ENCODE measurements around the gene AFF3. TPM values are rescaled to one million over a fixed set of nuclear protein-coding genes. Genes with fewer than 3 reads are reported as not detected.

AFF3 gene
- total RNA-seq, 1 experiment from 2014 or later: 0.22 TPM

- no peak overlapping the region for H3K27ac ChIP-seq (ENCODE audit: insufficient read length, low read depth, low read length)
- H3K4me3 Mint-ChIP-seq: no peak overlapping the region
- no peaks in the 10 kb centered on the region for H3K79me1 ChIP-seq (ENCODE audit: insufficient read depth, low read depth, low read length, poor library complexity, severe bottlenecking)
- no peak overlapping the region for H3K4me2 ChIP-seq (ENCODE audit: insufficient read depth, insufficient read length, low read length)
- H3K9me3 Mint-ChIP-seq: peaks cover 12 to 18% of the 10 kb centered on the region in 2 experiments
- no peak overlapping the region for H2BK12ac ChIP-seq (ENCODE audit: insufficient read length, low read depth, low read length)
- peaks cover 27% of the 10 kb centered on the region for H3K27me3 Mint-ChIP-seq (ENCODE audit: low read depth)
- H3K27ac Mint-ChIP-seq: no peak overlapping the region
- H3T11ph ChIP-seq (ENCODE audit: low read length): no peak overlapping the region
- no peak overlapping the region for H4K5ac ChIP-seq (ENCODE audit: insufficient read length, low read depth, low read length)
- peaks cover 0 to 12% (median 0%) of the 10 kb centered on the region in 3 experiments; a peak in 2 of 7 replicates for H3K36me3 Mint-ChIP-seq (ENCODE audit: insufficient read depth in 1 of 3, low read depth in 3 of 3)
- no peak overlapping the region for H3K14ac ChIP-seq (ENCODE audit: insufficient read depth, low read length)
- H3K23me2 ChIP-seq (ENCODE audit: insufficient read length, low read depth, low read length, poor library complexity, severe bottlenecking): no peaks in the 10 kb centered on the region
- no peak overlapping the region for H2BK5ac ChIP-seq (ENCODE audit: insufficient read length, low read length)
- H3K79me2 ChIP-seq (ENCODE audit: insufficient read depth, low read length): no peaks in the 10 kb centered on the region
- H3K9ac ChIP-seq (ENCODE audit: extremely low read depth, insufficient read length, low read length): no peak overlapping the region
- H3K27me3 ChIP-seq (ENCODE audit: insufficient read depth, low read length): no peaks in the 10 kb centered on the region
- no peak for DNase-seq
- H3K4ac ChIP-seq (ENCODE audit: low read depth, low read length): no peak overlapping the region
- no peaks in the 10 kb centered on the region for H3K4me1 ChIP-seq (ENCODE audit: insufficient read depth, low read length)
- H2AK5ac ChIP-seq (ENCODE audit: insufficient read length, low read length): no peak overlapping the region
- H2BK120ac ChIP-seq (ENCODE audit: low read depth, low read length, poor library complexity, severe bottlenecking): no peak overlapping the region
- no peak overlapping the region for H3K56ac ChIP-seq (ENCODE audit: insufficient read length, low read depth, low read length)
- H2BK20ac ChIP-seq (ENCODE audit: low read depth, low read length, poor library complexity, severe bottlenecking): no peak overlapping the region
- H2AFZ ChIP-seq (ENCODE audit: low read length): no peak overlapping the region
- no peak overlapping the region for H4K91ac ChIP-seq (ENCODE audit: insufficient read length, low read depth, low read length)
- WGBS (ENCODE audit: extremely low coverage, insufficient read length, low lambda C conversion rate): no CpG with 5 or more reads among the region's 2 CpGs
- no peak overlapping the region for H4K8ac ChIP-seq (replicated peaks; ENCODE audit: insufficient read length, low read depth, low read length)
- no peak overlapping the region for H3K18ac ChIP-seq (ENCODE audit: insufficient read length, low read depth, low read length)
- TF ChIP-seq CTCF (conservative IDR thresholded peaks at IDR 0.05): no peak
- no peak overlapping the region for H2BK15ac ChIP-seq (ENCODE audit: low read depth, low read length)
- no peak overlapping the region for H3K23ac ChIP-seq (ENCODE audit: insufficient read length, low read depth, low read length)
- no peaks in the 10 kb centered on the region for H3K9me3 ChIP-seq (ENCODE audit: control insufficient read depth, low read depth, low read length)
- H4K20me1 ChIP-seq (ENCODE audit: control insufficient read depth, insufficient read depth, insufficient read length): no peaks in the 10 kb centered on the region
- no peaks in the 10 kb centered on the region for H3K4me1 Mint-ChIP-seq
Observed at GRCh38 chr2:100064165-100064564, 78.2 kb downstream of the AFF3 start.
